Cardiac fibroblast (primary cell): Measurements from ENCODE around the gene FUT9.

Experiments used
- DNase-seq, 2 donors: peaks; one replicate each; pipeline versions ENCODE4 v3.0.0 to v3.0.0-alpha.2; 2010; ENCODE audit warnings: low read depth in 2 of 2
- H3K4me3 ChIP-seq, 2 donors: replicated peaks in 1 of 2; 1 replicate in 1 of 2; 2 replicates in 1 of 2; pipeline ENCODE4 v1.5.1; 2011; ENCODE audit warnings: low read depth in 2 of 2, low read length in 2 of 2, mild to moderate bottlenecking in 2 of 2, moderate library complexity in 1 of 2
- TF ChIP-seq, protein P1 (sequence below): IDR thresholded peaks from one replicate; pipeline ENCODE4 v1.5.1; 2011; ENCODE audit warnings: low read depth, mild to moderate bottlenecking, low read length, inconsistent platforms

The FUT9 gene

DNA sequence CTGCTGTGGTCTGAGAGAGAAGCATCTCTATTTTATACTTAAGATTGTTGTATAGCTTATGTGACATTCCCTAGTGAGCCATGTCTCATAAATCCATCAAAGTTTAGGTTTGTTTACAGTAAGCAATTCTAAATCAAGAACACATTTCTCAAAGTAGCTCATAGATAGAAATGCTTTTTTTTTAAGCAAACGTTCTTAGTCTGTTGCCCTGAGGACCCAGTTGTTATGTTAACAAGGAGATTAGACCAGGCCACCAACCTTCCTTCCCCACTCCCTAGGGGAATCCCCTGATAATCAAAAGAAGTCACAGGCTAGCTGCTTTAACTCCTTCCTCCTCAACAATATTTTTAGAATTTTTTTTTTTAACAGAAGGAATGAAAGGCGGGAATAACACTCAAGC is 169.0 kb downstream of the FUT9 start:
- DNase-seq: no peak
- H3K4me3 ChIP-seq: no peak overlapping the region
- TF ChIP-seq, protein P1, sequence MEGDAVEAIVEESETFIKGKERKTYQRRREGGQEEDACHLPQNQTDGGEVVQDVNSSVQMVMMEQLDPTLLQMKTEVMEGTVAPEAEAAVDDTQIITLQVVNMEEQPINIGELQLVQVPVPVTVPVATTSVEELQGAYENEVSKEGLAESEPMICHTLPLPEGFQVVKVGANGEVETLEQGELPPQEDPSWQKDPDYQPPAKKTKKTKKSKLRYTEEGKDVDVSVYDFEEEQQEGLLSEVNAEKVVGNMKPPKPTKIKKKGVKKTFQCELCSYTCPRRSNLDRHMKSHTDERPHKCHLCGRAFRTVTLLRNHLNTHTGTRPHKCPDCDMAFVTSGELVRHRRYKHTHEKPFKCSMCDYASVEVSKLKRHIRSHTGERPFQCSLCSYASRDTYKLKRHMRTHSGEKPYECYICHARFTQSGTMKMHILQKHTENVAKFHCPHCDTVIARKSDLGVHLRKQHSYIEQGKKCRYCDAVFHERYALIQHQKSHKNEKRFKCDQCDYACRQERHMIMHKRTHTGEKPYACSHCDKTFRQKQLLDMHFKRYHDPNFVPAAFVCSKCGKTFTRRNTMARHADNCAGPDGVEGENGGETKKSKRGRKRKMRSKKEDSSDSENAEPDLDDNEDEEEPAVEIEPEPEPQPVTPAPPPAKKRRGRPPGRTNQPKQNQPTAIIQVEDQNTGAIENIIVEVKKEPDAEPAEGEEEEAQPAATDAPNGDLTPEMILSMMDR: no peak

DNA sequence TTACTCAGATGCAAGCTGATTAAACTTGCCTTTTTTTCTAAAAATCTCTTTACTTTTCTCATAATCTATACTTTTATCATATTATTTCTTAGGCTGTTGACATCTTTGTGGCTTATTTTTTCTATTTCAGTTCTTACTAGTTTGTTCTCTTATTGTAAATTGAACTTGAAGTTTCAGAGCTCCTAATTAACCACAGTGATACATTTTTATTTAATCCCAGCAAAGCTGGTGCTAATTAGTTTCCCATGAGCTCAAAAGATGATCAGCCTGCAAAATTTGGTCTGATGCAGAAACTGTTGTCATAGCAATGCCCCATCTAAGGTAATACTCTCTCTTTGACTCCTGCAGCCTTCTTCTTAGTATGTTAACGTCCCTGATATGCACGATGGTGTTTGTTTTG is 170.3 kb downstream of the FUT9 start:
- no peak for DNase-seq
- TF ChIP-seq, protein P1: no peak
- H3K4me3 ChIP-seq: no peak overlapping the region

DNA sequence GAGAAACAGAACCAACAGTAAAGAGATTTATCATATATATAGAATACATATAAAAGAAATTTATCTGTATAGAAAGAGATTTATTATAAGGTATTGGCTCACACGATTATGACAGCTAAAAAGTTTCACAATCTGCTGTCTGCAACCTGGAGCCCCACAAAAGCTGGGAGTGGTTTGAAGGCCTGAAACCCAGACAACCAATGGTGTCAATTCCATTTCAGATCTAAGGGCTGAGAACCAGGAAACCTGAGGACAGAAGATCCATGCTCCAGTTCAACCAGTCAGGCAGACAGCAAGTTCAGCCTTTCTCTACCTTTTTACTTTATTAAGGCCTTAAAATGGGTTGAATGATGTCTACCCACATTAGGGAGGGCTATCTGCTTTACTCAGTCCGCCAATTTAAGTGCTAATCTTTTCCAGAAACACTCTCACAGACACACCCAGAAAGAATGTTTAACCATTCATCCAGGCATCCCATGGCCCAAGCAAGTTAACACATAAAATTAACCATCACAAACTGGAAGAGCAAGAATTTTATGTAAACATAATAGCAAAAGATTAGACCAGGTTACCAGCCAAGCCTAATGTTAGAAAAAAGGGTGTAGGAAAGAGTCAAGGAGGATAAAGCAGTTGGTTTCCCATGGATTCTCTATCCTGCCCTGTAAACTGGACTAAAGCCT is 170.9 kb downstream of the FUT9 start:
- TF ChIP-seq, protein P1: no peak
- no peak overlapping the region for H3K4me3 ChIP-seq
- DNase-seq: no peak

DNA sequence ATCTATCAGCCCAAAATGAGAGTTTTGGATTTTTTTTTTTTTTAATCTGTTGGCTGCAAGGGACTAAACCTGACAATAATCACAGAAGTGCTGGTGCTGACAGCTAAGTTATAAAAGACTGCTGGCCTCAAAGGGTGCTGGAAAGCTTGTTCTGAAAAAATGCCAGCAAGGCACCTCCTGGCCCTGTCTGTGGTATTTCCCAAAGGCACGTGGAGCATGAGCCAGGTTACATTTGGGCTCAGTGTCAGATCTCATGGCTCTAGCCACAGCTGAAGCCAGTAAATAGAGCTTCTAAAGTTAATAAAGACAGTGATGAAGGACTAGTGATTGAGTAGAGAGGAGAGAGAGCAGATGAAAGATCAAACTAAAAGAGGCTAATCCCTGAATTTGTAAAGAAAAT is 178.9 kb downstream of the FUT9 start:
- TF ChIP-seq, protein P1: no peak
- no peak for DNase-seq
- H3K4me3 ChIP-seq: no peak overlapping the region

DNA sequence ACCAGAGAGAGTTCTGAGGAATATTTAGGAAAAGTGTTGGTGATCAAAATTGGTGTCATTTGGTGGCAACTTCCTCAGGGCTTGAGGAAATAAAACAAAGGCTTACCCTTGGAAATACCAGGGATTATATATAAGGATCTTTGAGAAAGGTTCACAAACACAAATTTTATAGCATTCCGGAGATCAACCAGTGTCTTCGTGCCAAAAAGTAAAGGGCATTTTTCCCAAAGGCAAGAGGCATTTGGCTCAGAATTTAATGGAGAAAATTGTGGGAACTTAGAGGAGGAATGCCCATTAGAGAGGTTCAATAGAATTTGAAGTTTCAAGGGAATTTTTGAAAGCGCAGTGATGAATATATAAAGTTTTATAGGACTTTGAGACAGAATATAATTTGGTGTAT is 179.5 kb downstream of the FUT9 start:
- no peak for DNase-seq
- TF ChIP-seq, protein P1: no peak
- no peak overlapping the region for H3K4me3 ChIP-seq

DNA sequence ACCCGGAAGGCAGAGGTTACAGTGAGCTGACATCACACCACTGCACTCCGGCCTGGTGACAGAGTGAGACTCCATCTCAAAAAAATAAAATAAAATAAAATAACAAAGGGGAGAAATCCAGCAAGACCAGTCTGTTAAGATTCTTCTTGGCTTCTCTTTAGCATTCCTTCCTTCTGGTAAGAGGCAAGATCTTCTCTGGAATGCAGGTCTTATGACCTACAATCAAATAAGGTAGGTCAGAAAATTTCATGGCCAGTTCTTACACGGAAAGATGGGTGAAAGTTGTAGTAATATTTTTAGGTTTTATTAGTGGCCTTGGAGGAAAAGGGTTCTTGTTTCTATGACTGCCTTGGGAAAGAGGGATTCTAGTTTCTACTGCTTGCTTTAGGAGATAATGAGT is 180.9 kb downstream of the FUT9 start:
- TF ChIP-seq, protein P1: no peak
- DNase-seq: no peak

DNA sequence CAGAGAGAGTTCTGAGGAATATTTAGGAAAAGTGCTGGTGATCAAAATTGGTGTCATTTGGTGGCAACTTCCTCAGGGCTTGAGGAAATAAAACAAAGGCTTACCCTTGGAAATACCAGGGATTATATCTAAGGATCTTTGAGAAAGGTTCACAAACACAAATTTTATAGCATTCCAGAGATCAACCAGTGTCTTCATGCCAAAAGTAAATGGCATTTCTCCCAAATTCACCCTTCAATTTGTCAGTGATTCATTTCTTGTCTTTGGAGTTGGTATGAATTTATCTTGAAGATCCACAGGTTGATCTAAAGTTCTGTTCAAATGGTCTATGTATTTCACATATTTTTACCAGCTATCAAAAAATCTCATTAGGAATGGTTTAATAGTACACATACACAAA is 181.5 kb downstream of the FUT9 start:
- H3K4me3 ChIP-seq: no peak overlapping the region
- TF ChIP-seq, protein P1: no peak
- DNase-seq: no peak

More for the DNA sequence above, 180.9 kb downstream of the FUT9 start:
- H3K4me3 ChIP-seq: no peak overlapping the region
